SK-N-MC (cell line): ENCODE results near the gene TBC1D19.
"Not testable (repeated sequence)": the region's sequence is repeated elsewhere in the genome, so short reads cannot be mapped to it uniquely, and the experiment has no call there.

Experiments
- DNase-seq: peaks from one replicate; pipeline ENCODE4 v3.0.0-alpha.2; 2011; ENCODE audit warnings: low read depth, low spot score
- H3K27ac ChIP-seq: fragments of 200-600 bp; sonication (generic); 2 replicates; pipeline ENCODE4 v1.5.1; 2016; ENCODE audit warnings: mixed run types
- H3K36me3 ChIP-seq: fragments of 200-600 bp; sonication (generic); 2 replicates; pipeline ENCODE4 v1.6.1; 2017; ENCODE audit warnings: antibody characterized with exemption, low read length, mixed read lengths; ENCODE audit not compliant: insufficient read depth
- H3K4me3 ChIP-seq: fragments of 200-600 bp; sonication (generic); 2 replicates; pipeline ENCODE4 v1.5.1; 2016
- H3K9ac ChIP-seq: fragments of 200-600 bp; sonication (generic); 2 replicates; pipeline ENCODE4 v1.8.0; 2017; ENCODE audit warnings: mixed run types, mixed read lengths; ENCODE audit not compliant: insufficient read length
- H3K9me3 ChIP-seq: fragments of 200-600 bp; sonication (generic); 2 replicates; pipeline ENCODE4 v1.6.1; 2017; ENCODE audit warnings: low read depth, mild to moderate bottlenecking, antibody characterized with exemption, low read length, moderate library complexity, mixed read lengths
- EZH2 ChIP-seq: fragments of 200-600 bp; sonication (generic); IDR thresholded peaks from one replicate; pipeline ENCODE4 v1.6.1; 2017; ENCODE audit warnings: antibody characterized with exemption
- FOXP2 ChIP-seq: optimal IDR thresholded peaks from 2 replicates; pipeline ENCODE3; 2011; ENCODE audit warnings: mild to moderate bottlenecking, moderate library complexity; ENCODE audit not compliant: insufficient read depth; ENCODE audit errors: extremely low read length, control extremely low read depth
- POLR2AphosphoS5 ChIP-seq: IDR thresholded peaks from 2 replicates; pipeline ENCODE4 v1.6.1; 2012; ENCODE audit warnings: mild to moderate bottlenecking, low read depth, low read length, borderline replicate concordance

TBC1D19 gene

DNA sequence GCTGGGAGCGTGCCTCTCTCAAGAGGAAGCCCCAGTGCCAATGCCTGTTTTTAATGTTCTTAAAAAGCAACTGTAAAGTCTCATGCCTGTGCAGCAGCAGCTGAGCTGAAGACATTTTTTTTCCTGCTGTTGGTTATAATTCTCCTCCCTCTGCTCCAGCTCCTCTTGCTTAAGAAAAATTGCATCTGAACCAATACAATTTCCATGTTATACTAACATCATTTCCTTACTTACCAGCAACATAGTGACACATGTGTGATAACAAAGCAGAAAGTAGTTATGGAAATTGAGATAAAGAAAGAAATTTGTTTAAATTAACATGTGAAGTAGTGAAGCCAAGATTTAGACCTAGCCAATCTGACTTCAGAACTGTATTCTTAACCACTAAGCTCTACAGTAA lies 101.4 kb downstream of the TBC1D19 start:
- no peak for TF ChIP-seq POLR2AphosphoS5
- no peak for TF ChIP-seq EZH2
- TF ChIP-seq FOXP2 = no peak
- Histone ChIP-seq H3K9me3 (no peaks in the 10 kb centered on the region), H3K27ac (no peak overlapping the region), H3K4me3 (no peak overlapping the region), H3K36me3 (no peaks in the 10 kb centered on the region), H3K9ac (no peak overlapping the region)
- DNase-seq = no peak

GRCh38 chr4:26687728-26688127 lies 103.8 kb downstream of the TBC1D19 start:
- Histone ChIP-seq H3K9me3 (no peaks in the 10 kb centered on the region), H3K36me3 (no peaks in the 10 kb centered on the region), H3K27ac (no peak overlapping the region), H3K4me3 (no peak overlapping the region), H3K9ac (no peak overlapping the region)
- no peak for DNase-seq
- no peak for TF ChIP-seq POLR2AphosphoS5
- no peak for TF ChIP-seq EZH2
- TF ChIP-seq FOXP2 = no peak

DNA sequence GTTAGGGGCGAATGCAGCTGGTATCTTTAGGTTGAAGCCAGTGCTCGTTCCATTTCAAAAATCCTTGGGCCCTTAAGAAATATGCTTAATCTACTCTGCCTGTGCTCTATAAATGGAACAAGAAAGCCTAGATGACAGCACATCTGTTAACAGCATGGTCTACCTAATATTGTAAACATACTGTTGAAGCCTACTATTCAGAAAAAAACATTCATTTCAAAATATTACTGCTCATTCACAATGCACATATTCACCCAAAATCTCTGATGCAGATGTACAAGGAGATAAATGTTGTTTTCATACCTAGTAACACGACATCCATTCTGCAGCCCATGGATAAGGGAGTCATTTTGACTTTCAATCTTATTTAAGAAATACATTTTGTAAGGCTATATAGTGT lies 106.6 kb downstream of the TBC1D19 start:
- TF ChIP-seq EZH2 (no peak), FOXP2 (no peak), POLR2AphosphoS5 (no peak)
- H3K9me3 ChIP-seq = no peaks in the 10 kb centered on the region
- no peaks in the 10 kb centered on the region for H3K36me3 ChIP-seq
- no peak overlapping the region for H3K27ac ChIP-seq
- no peak for DNase-seq
- H3K4me3 ChIP-seq = no peak overlapping the region
- H3K9ac ChIP-seq = no peak overlapping the region

- DNase-seq = no peak
- no peaks in the 10 kb centered on the region for H3K9me3 ChIP-seq
- TF ChIP-seq EZH2 = no peak
- TF ChIP-seq FOXP2 = no peak
- no peak for TF ChIP-seq POLR2AphosphoS5
- no peak overlapping the region for H3K9ac ChIP-seq
- H3K4me3 ChIP-seq = no peak overlapping the region
- no peaks in the 10 kb centered on the region for H3K36me3 ChIP-seq
- no peak overlapping the region for H3K27ac ChIP-seq
Observed at GRCh38 chr4:26692014-26692726, 108.3 kb downstream of the TBC1D19 start.

DNA sequence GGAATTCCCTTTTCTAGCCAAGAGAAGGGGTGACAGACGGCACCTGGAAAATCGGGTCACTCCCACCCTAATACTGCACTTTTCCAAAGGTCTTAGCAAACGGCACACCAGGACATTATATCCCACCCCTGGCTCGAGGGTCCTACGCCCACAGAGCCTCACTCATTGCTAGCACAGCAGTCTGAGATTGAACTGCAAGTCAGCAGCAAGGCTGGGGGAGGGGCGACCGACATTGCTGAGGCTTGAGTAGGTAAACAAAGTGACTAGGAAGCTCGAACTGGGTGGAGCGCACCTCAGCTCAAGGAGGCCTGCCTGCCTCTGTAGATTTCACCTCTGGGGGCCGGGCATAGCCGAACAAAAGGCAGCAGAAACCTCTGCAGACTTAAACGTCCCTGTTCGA lies 110.2 kb downstream of the TBC1D19 start:
- H3K9me3 ChIP-seq, DNase-seq, H3K9ac ChIP-seq, H3K36me3 ChIP-seq, H3K27ac ChIP-seq, H3K4me3 ChIP-seq: not testable (repeated sequence)

- no peaks in the 10 kb centered on the region for H3K9me3 ChIP-seq
- no peaks in the 10 kb centered on the region for H3K36me3 ChIP-seq
- DNase-seq = no peak
- H3K27ac ChIP-seq = no peak overlapping the region
- no peak overlapping the region for H3K4me3 ChIP-seq
- H3K9ac ChIP-seq = no peak overlapping the region
- TF ChIP-seq FOXP2 = no peak
- TF ChIP-seq EZH2 = no peak
- no peak for TF ChIP-seq POLR2AphosphoS5
Observed at GRCh38 chr4:26700110-26700509, 116.2 kb downstream of the TBC1D19 start.

DNA sequence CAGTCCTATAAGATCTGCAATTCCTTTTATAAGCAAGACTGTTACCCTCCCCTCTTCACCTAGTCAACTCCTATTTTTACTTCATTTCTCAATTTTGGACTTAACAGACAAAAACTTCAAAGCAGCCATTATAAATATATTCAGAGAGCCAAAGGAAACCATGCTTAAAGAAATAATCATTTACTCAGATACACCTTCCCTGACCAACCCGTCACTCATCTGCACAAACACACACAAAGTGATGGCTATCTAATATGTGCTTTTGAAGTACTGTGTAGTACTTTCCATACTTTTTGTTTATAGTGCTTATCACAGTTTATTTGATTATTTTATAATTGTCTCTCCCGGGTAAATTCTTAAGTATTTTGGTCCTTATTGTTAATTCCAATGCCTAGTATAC lies 117.2 kb downstream of the TBC1D19 start:
- TF ChIP-seq EZH2 (no peak), FOXP2 (no peak), POLR2AphosphoS5 (no peak)
- no peak overlapping the region for H3K9ac ChIP-seq
- H3K36me3 ChIP-seq = no peaks in the 10 kb centered on the region
- no peak overlapping the region for H3K27ac ChIP-seq
- H3K9me3 ChIP-seq = no peaks in the 10 kb centered on the region
- no peak overlapping the region for H3K4me3 ChIP-seq
- DNase-seq = no peak

- TF ChIP-seq FOXP2 (no peak), POLR2AphosphoS5 (no peak), EZH2 (no peak)
- H3K27ac ChIP-seq = no peak overlapping the region
- no peak overlapping the region for H3K4me3 ChIP-seq
- H3K9me3 ChIP-seq = no peaks in the 10 kb centered on the region
- H3K9ac ChIP-seq = no peak overlapping the region
- no peaks in the 10 kb centered on the region for H3K36me3 ChIP-seq
- DNase-seq = no peak
Observed at GRCh38 chr4:26701786-26702227, 117.9 kb downstream of the TBC1D19 start.

GRCh38 chr4:26707342-26707741 lies 123.5 kb downstream of the TBC1D19 start:
- H3K4me3 ChIP-seq = no peak overlapping the region
- H3K9ac ChIP-seq = no peak overlapping the region
- no peak overlapping the region for H3K27ac ChIP-seq
- H3K9me3 ChIP-seq = no peaks in the 10 kb centered on the region
- DNase-seq = no peak
- TF ChIP-seq FOXP2 (no peak), EZH2 (no peak), POLR2AphosphoS5 (no peak)
- H3K36me3 ChIP-seq = no peaks in the 10 kb centered on the region
